Spleen (tissue), 13 donors: ENCODE data around the gene SEC62. TPM values are rescaled to one million over a fixed set of nuclear protein-coding genes. Genes with fewer than 3 reads are reported as not detected.
A peak's percentile ranks its signal among the peaks of the same experiment; 100 is the strongest.

Experiments
- DNase-seq: peaks from one replicate; pipeline ENCODE4 v3.0.0-alpha.2; 2020
- H3K27ac ChIP-seq, 8 donors: fragments of 200-600 bp; sonication (generic) in 7 of 8; 1 replicate in 4 of 8; 2 replicates in 4 of 8; pipeline versions ENCODE4 v1.5.0 to v1.8.0; 2016 to 2021; ENCODE audit warnings: inconsistent platforms in 4 of 8, mild to moderate bottlenecking in 4 of 8, moderate library complexity in 1 of 8
- H3K27me3 ChIP-seq, 7 donors: fragments of 200-600 bp; sonication (generic) in 6 of 7; replicated peaks in 1 of 7; 1 replicate in 4 of 7; 2 replicates in 3 of 7; pipeline versions ENCODE4 v1.5.0 to v1.8.0; 2016 to 2021; ENCODE audit warnings: inconsistent platforms in 3 of 7, mild to moderate bottlenecking in 1 of 7
- H3K36me3 ChIP-seq, 6 donors: fragments of 200-600 bp; sonication (generic) in 5 of 6; 1 replicate in 4 of 6; 2 replicates in 2 of 6; pipeline versions ENCODE4 v1.5.0 to v1.8.0; 2016 to 2021; ENCODE audit warnings: inconsistent platforms in 2 of 6
- H3K4me1 ChIP-seq, 6 donors: fragments of 200-600 bp; sonication (generic) in 5 of 6; 1 replicate in 3 of 6; 2 replicates in 3 of 6; pipeline versions ENCODE4 v1.5.0 to v1.8.0; 2016 to 2021; ENCODE audit warnings: inconsistent platforms in 3 of 6
- H3K4me3 ChIP-seq, 8 donors: fragments of 200-600 bp; sonication (generic) in 7 of 8; 1 replicate in 4 of 8; 2 replicates in 4 of 8; pipeline versions ENCODE4 v1.5.0 to v1.8.0; 2016 to 2021; ENCODE audit warnings: inconsistent platforms in 4 of 8, mild to moderate bottlenecking in 4 of 8, moderate library complexity in 2 of 8
- H3K9me3 ChIP-seq, 8 donors: fragments of 200-600 bp; sonication (generic) in 7 of 8; 1 replicate in 4 of 8; 2 replicates in 4 of 8; pipeline versions ENCODE4 v1.5.0 to v1.8.0; 2016 to 2021; ENCODE audit warnings: inconsistent platforms in 4 of 8
- CTCF ChIP-seq, 11 experiments: fragments of 200-600 bp in 7 of 11; fragments of 450-650 bp in 4 of 11; sonication (generic) in 4 of 11; IDR thresholded peaks in 8 of 11; conservative IDR thresholded peaks in 3 of 11; 1 replicate in 7 of 11; 2 replicates in 4 of 11; pipeline versions ENCODE4 v1.4.0 to v1.8.0; 2016 to 2021; ENCODE audit warnings: antibody characterized with exemption in 11 of 11, inconsistent platforms in 4 of 11, mild to moderate bottlenecking in 1 of 11
- POLR2A ChIP-seq, 3 donors: fragments of 450-650 bp; IDR thresholded peaks; one replicate each; pipeline ENCODE4 v1.5.1; 2017; ENCODE audit warnings: antibody characterized with exemption in 3 of 3, mild to moderate bottlenecking in 1 of 3
- POLR2AphosphoS5 ChIP-seq, 3 donors: sonication (generic); formaldehyde crosslinking; IDR thresholded peaks; one replicate each; pipeline ENCODE4 v1.5.1; 2017; ENCODE audit warnings: antibody characterized with exemption in 3 of 3
- WGBS, 5 donors: extraction: QIAGEN DNeasy Blood & Tissue Kit in 3 of 5; methylation state at CpG; one replicate each; pipeline versions ENCODE4 v1.1.5 to v1.1.7; 2013 to 2018; 5-methylcytosine and 5-hydroxymethylcytosine counted together
- intact Hi-C: fragments of 100-400 bp; cut with DNase I; formaldehyde crosslinking; loops from one replicate; pipeline ENCODE4 v1.15.0; 2023; ENCODE audit warnings: low total_unique reads
- long read RNA-seq, 2 donors: transcript quantifications; one replicate each; lab custom pipeline, GENCODE V29; 2026
- polyA plus RNA-seq, 3 donors: library from polyadenylated mRNA; stranded (reverse); fragments of 200-250 nt; gene quantifications; one replicate each; pipeline ENCODE4 v1.2.1, GENCODE V29; 2013
- total RNA-seq, 7 donors: library from RNA; depleted of rRNA in 3 of 7; stranded (reverse); fragments of >200 nt in 3 of 7; fragmentation: NEBNext Ultra II Directional in 4 of 7; extraction: Animal tissue kit (Norgen Biotek cat#: 25700) in 4 of 7; gene quantifications; one replicate each; pipeline versions ENCODE4 v1.1.0 to v1.2.1, GENCODE V29; 2016 to 2021
- donor health status: healthy with polysubstance abuse.
- donor health status: DM: no; HTN: no; CAD: no; lungs with moderate emphysema.
- donor health status: DM: no; HTN: no; CAD: no.
- donor health status: Bipolar disorder and iron deficiency.
- donor health status: healthy.
- donor health status: DM: no; HTN: no; CAD: no.
- donor health status: DM: yes; HTN: yes; CAD: no.

SEC62 gene, protein sequence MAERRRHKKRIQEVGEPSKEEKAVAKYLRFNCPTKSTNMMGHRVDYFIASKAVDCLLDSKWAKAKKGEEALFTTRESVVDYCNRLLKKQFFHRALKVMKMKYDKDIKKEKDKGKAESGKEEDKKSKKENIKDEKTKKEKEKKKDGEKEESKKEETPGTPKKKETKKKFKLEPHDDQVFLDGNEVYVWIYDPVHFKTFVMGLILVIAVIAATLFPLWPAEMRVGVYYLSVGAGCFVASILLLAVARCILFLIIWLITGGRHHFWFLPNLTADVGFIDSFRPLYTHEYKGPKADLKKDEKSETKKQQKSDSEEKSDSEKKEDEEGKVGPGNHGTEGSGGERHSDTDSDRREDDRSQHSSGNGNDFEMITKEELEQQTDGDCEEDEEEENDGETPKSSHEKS
- total RNA-seq (100 to 1,000 TPM in 4 of 7 donors, 10 to 100 TPM in 3; 56.8 to 178 (median 132) TPM), polyA plus RNA-seq (100 to 1,000 TPM in 1 of 3 donors, 10 to 100 TPM in 2; 32.8 to 117 (median 68.1) TPM)
- long read RNA-seq, donor 1, full-length matches to known transcripts = 69 of 183 reads
- long read RNA-seq, donor 1, partial matches to known transcripts = 114 of 183 reads
- long read RNA-seq, donor 1, other reads (novel, unspliced or antisense) = 0 of 183 reads
- long read RNA-seq, donor 2, full-length matches to known transcripts = 46 of 149 reads
- long read RNA-seq, donor 2, partial matches to known transcripts = 103 of 149 reads
- long read RNA-seq, donor 2, other reads (novel, unspliced or antisense) = 0 of 149 reads

DNA sequence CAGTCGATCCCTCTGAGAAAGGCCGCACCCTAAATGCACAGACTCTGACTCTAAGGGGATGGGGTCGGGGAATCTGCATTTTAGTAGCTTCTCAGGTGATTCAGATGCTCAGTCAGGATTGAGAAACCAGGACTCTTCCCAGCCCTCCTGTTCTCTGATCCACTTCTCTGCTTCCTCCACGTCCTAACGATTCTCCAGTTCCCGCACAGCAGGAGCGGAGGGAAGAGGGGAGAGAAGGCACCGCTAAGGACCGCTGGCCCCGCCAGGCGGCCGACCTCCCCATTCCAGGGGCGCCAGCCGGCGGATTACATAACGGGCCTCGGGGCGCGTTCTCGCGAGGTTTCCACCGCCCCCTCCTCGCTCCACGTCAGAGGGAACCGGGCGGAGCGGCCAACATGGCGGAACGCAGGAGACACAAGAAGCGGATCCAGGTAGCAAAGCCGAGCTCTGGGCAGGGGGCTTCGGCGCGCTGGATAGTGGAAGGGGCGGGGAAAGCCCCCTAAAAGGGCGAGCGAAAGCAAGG is at the start of gene SEC62:
Gene SEC62 (plus strand): TSS at position 380 of the 523 bp plus-strand sequence. CDS start 16 bp downstream, at position 396.
- H3K9me3 ChIP-seq = no peaks in the 10 kb centered on the region
- intact Hi-C loops = loop anchor here (10.0 kb wide), 1 partner anchor 202 kb away; the partner anchor contains the start of genes ACTRT3 and TERC
- WGBS, 5 donors = 0 to 1% (median 1%) methylated on average over 22 to 37 of the region's 37 CpGs
- H3K4me1 ChIP-seq = peaks cover 40 to 75% (median 52%) of the 10 kb centered on the region in 6 donors
- peak within 1 kb of the TSS; percentile 96 to 98 (median 98) for H3K27ac ChIP-seq
- H3K36me3 ChIP-seq = peaks cover 0 to 20% (median 0%) of the 10 kb centered on the region in 6 donors
- H3K27me3 ChIP-seq = no peaks in the 10 kb centered on the region
- peak within 1 kb of the TSS; percentile 70 to 87 (median 72) for H3K4me3 ChIP-seq
- peak; percentile 99 for DNase-seq
- peak; percentile 98 to 99 (median 98) for TF ChIP-seq POLR2AphosphoS5 (IDR thresholded peaks at IDR 0.05)
- peak; percentile 36 to 89 (median 83) for TF ChIP-seq POLR2A (IDR thresholded peaks at IDR 0.05)
- TF ChIP-seq CTCF (IDR thresholded peaks at IDR 0.05 in 8 of 11, conservative IDR thresholded peaks at IDR 0.05 in 3 of 11) = peak in 9 of 11 experiments; percentile 28 to 71 (median 54)

- intact Hi-C loops = no loop called here
- Histone ChIP-seq H3K4me3 (no peak overlapping the region), H3K9me3 (no peaks in the 10 kb centered on the region), H3K4me1 (no peaks in the 10 kb centered on the region), H3K27ac (no peak overlapping the region), H3K36me3 (no peaks in the 10 kb centered on the region), H3K27me3 (no peaks in the 10 kb centered on the region)
- peak in 1 of 3 donors; percentile 65 for TF ChIP-seq POLR2AphosphoS5 (IDR thresholded peaks at IDR 0.05)
- TF ChIP-seq POLR2A (IDR thresholded peaks at IDR 0.05) = no peak
- 53 to 62% (median 59%) methylated on average over 7 to 8 of the region's 8 CpGs for WGBS, 5 donors
- no peak for DNase-seq
Observed at GRCh38 chr3:169923189-169923588, 43.4 kb upstream of the SEC62 start.

DNA sequence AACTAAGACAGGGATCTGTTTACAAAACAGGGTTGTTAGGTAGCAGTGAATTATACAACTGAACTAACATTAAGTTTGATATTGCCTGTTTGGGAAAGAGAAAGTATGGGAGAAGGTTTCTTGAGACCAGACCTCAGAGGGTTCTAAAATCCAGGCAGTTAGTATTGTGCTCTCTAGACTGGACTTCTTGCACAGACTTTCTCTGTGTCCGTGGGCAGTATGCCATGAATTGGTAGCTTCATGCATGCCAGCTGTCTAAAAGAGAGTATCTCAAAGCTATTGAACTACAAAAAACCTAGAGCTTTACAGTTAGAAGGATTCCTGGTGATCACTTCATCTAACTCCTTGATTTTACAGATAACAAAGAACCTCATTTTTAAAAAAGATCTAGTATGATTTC is 42.8 kb upstream of the SEC62 start:
- H3K27me3 ChIP-seq = no peaks in the 10 kb centered on the region
- no peaks in the 10 kb centered on the region for H3K36me3 ChIP-seq
- no peak for DNase-seq
- no peaks in the 10 kb centered on the region for H3K9me3 ChIP-seq
- TF ChIP-seq POLR2AphosphoS5 (IDR thresholded peaks at IDR 0.05) = no peak
- TF ChIP-seq CTCF (IDR thresholded peaks at IDR 0.05 in 8 of 11, conservative IDR thresholded peaks at IDR 0.05 in 3 of 11) = no peak
- no peak for TF ChIP-seq POLR2A (IDR thresholded peaks at IDR 0.05)
- WGBS, 5 donors = 80 to 96% (median 88%) methylated on average over 1 of the region's 1 CpG
- H3K27ac ChIP-seq = no peak overlapping the region
- H3K4me1 ChIP-seq = no peaks in the 10 kb centered on the region
- H3K4me3 ChIP-seq = no peak overlapping the region
- intact Hi-C loops = no loop called here

DNA sequence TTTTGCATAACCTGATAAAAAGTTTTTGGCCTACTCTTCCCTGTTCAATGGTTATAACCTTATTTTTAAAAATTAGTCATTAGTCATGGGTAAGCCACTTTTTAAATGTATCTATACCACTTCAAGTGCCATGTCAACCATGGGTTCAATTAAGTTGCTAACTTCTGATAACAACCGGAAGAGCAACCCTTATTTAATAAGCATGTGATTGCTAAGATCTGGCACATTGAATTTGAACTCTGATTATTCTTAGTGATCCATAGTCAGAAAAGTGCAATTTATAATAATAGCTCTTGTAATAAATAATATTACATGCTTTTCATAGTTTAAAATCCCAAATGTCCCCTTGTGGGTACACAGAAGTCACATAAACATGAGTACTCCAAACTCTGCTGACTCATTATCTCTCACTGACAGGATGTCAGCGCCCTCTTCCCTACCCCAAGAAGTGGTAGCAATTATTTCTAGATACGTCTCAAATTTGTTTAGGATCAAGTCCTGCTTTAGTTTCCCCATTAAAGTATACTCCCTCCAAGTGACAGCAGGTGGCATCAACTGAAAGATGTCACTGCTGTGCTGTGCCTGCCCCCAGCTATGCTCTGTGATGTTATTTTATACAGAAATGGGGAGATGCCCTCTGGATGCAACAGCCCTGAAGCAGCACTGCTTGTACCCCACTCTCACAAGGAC is 36.6 kb upstream of the SEC62 start:
- no peak for DNase-seq
- TF ChIP-seq POLR2AphosphoS5 (IDR thresholded peaks at IDR 0.05) (peak in 1 of 3 donors; percentile 52), POLR2A (IDR thresholded peaks at IDR 0.05) (no peak), CTCF (IDR thresholded peaks at IDR 0.05 in 8 of 11, conservative IDR thresholded peaks at IDR 0.05 in 3 of 11) (peak in 7 of 11 experiments; percentile 24 to 43 (median 31))
- H3K9me3 ChIP-seq = no peaks in the 10 kb centered on the region
- no peaks in the 10 kb centered on the region for H3K36me3 ChIP-seq
- 47 to 58% (median 52%) methylated on average over 3 of the region's 3 CpGs for WGBS, 5 donors
- H3K27me3 ChIP-seq = no peaks in the 10 kb centered on the region
- intact Hi-C loops = no loop called here
- peaks cover 0 to 35% (median 16%) of the 10 kb centered on the region in 6 donors for H3K4me1 ChIP-seq
- no peak overlapping the region for H3K27ac ChIP-seq
- H3K4me3 ChIP-seq = no peak overlapping the region
